Stimulated activated CD4-positive, alpha-beta T cell treated with anti-CD3 and anti-CD28 coated beads, Interleukin-12 subunit alpha, Interleukin-12 subunit beta, amount 100 ng/mL, for 4 hours (primary cell): ENCODE measurements around the gene FBXO30.

Experiments used
- DNase-seq: peaks from one replicate; pipeline ENCODE4 v3.0.0-alpha.2; 2020

Gene FBXO30

DNA sequence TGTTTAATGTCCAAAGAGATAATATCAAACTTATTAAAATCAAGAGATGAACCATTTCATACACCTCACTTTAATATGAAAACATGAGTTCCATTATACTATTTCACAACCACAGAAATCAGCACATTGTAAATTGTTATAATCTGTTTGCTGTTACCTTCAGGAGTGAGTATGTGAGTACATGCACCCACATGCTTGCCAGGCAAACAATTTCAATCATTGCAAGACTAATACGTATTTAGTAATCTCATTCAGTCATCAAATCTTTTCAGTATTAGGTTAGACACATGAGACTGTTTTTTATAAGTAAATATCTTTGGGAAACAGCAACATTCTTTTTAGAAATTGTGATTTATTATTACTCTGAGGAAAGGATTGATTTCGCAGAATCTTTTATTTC lies 70.0 kb downstream of the FBXO30 start:
- DNase-seq = no peak
